HUES64 (cell line): ENCODE data around the gene AFF1.
A peak's percentile ranks its signal among the peaks of the same experiment; 100 is the strongest.

Experiments used
- H3K27ac ChIP-seq: 2 replicates; pipeline ENCODE4 v1.7.0; 2013; ENCODE audit warnings: low read depth, low read length, inconsistent platforms
- H3K27me3 ChIP-seq: 2 replicates; pipeline ENCODE4 v1.6.1; 2013; ENCODE audit warnings: mild to moderate bottlenecking, low read length; ENCODE audit not compliant: insufficient read depth
- H3K36me3 ChIP-seq: 2 replicates; pipeline ENCODE4 v1.6.1; 2013; ENCODE audit warnings: mild to moderate bottlenecking, low read length; ENCODE audit not compliant: insufficient read depth
- H3K4me1 ChIP-seq: 2 replicates; pipeline ENCODE4 v1.6.1; 2013; ENCODE audit warnings: mild to moderate bottlenecking, low read length, moderate library complexity; ENCODE audit not compliant: insufficient read depth
- H3K4me3 ChIP-seq: 2 replicates; pipeline ENCODE4 v1.5.1; 2013; ENCODE audit warnings: mild to moderate bottlenecking, low read length, moderate library complexity
- H3K9ac ChIP-seq: 2 replicates; pipeline ENCODE4 v1.6.1; 2013; ENCODE audit warnings: mild to moderate bottlenecking, low read depth, low read length
- H3K9me3 ChIP-seq: 2 replicates; pipeline ENCODE4 v1.6.1; 2013; ENCODE audit warnings: low read depth, low read length; ENCODE audit not compliant: insufficient read depth
- WGBS: fragments of 150-250, 120-280 bp; methylation state at CpG from one replicate; pipeline ENCODE4 v1.1.7; 2013; ENCODE audit warnings: missing lambda C conversion rate; 5-methylcytosine and 5-hydroxymethylcytosine counted together

The AFF1 gene

GRCh38 chr4:86924811-86925210, 10.0 kb upstream of the AFF1 start:
- Histone ChIP-seq H3K4me1 (no peaks in the 10 kb centered on the region), H3K9ac (no peak overlapping the region), H3K9me3 (no peaks in the 10 kb centered on the region), H3K36me3 (no peaks in the 10 kb centered on the region), H3K27me3 (no peaks in the 10 kb centered on the region), H3K27ac (no peak overlapping the region), H3K4me3 (no peak overlapping the region)
- 46% methylated on average over 2 of the region's 2 CpGs for WGBS

DNA sequence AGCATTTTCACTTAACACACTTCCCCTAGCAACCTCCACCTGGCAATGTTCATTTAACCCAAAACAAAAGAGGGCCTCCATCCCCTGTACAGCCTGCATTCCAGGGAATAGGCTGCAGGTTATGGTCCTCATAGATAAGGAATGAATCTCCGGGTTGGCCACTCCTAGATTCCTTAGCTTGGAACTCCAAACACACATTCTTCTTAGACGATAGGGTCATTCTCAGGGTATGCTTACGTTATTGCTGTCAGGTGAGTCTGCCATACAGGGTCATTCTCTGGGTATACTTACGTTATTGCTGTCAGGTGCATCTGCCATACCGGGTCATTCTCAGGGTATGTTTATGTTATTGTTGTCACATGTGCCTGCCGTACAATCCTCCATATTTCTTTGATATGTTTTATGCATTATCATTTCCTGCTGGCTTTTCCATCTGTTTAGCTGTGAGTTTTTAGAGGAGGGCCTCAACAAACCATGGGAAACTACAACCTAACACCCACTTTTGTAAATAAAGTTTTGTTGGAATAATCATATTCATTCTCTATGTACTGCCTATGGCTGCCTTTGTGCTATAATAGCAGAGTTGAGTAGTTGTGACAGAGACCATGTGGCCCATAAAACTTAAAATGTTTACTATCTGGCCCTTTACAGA, 8.2 kb upstream of the AFF1 start:
- Histone ChIP-seq H3K9me3 (no peaks in the 10 kb centered on the region), H3K4me3 (no peak overlapping the region), H3K9ac (no peak overlapping the region), H3K27me3 (no peaks in the 10 kb centered on the region), H3K36me3 (no peaks in the 10 kb centered on the region), H3K27ac (no peak overlapping the region), H3K4me1 (no peaks in the 10 kb centered on the region)
- WGBS = 92% methylated on average over 5 of the region's 6 CpGs

DNA sequence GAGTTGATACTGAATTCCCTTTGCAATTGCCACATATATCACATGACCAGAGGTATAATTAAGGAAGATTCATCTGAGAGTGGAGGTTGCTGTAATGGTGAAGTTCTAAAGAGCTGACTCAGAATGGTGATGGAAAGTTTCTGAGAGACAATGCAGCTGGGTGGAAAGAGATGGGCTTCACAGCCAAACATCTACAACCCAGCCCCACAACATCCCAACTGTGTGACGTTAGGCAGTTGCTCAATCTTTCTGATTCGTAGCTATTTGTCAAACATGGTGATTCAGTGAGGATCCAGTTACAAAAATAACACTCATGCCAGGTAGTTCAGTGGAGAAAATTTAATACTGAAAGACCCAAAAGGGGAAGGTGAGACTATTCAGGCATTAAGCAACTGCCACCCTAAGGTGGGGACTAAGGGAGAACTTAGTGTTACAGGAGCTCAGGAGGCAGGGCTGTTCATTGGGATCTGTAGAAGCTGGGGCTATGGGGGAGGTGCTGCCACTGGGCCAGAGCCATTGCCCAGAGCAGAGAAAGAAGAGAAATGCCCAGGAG, 6.9 kb upstream of the AFF1 start:
- no peaks in the 10 kb centered on the region for H3K9me3 ChIP-seq
- no peak overlapping the region for H3K27ac ChIP-seq
- H3K27me3 ChIP-seq = no peaks in the 10 kb centered on the region
- H3K9ac ChIP-seq = no peak overlapping the region
- WGBS = 92% methylated on average over 2 of the region's 2 CpGs
- H3K4me3 ChIP-seq = no peak overlapping the region
- H3K36me3 ChIP-seq = no peaks in the 10 kb centered on the region
- H3K4me1 ChIP-seq = no peaks in the 10 kb centered on the region

DNA sequence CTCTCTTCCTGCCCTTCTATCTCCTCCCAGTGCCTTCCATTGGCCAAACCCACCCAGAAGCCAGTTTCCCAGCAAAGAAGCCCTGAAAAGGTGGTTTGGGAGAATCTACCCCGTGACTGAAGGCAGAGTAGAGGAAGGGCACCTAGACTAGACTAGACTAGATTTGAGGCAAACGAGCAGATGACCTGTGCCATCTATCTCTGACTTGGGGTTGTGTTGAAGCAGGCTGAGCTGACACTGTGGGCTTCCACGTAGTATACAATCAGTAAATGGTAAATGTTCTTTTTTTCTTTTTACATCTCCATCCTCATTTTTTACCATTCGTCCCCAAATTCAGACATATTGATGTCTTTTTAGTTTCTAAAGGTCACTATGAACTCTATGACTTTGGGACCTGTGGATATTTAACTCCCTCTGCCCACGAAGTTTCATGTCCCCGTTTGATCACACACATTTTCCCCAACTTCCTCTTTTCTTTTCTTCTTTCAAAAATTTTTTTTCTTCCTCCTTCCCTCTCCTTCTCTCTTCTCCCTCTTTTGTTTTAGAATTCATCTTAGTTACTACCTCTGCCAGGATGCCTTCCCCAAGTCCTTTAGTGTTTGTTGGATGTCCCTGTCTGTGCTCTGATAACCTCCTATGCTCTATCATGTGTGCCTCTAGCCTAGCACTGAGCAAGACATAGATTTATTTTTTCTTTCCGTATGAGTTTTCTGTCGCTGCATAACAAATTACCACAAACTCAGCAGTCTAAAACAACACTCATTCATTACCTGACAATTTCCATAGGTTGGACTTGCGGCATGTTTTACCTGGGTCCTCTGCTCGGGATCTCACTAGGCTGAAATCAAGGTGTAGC, 6.2 kb upstream of the AFF1 start:
- 91% methylated on average over 9 of the region's 10 CpGs for WGBS
- Histone ChIP-seq H3K9me3 (no peaks in the 10 kb centered on the region), H3K9ac (no peak overlapping the region), H3K27ac (no peak overlapping the region), H3K4me3 (no peak overlapping the region), H3K36me3 (no peaks in the 10 kb centered on the region), H3K27me3 (no peaks in the 10 kb centered on the region), H3K4me1 (peaks cover 3% of the 10 kb centered on the region)

DNA sequence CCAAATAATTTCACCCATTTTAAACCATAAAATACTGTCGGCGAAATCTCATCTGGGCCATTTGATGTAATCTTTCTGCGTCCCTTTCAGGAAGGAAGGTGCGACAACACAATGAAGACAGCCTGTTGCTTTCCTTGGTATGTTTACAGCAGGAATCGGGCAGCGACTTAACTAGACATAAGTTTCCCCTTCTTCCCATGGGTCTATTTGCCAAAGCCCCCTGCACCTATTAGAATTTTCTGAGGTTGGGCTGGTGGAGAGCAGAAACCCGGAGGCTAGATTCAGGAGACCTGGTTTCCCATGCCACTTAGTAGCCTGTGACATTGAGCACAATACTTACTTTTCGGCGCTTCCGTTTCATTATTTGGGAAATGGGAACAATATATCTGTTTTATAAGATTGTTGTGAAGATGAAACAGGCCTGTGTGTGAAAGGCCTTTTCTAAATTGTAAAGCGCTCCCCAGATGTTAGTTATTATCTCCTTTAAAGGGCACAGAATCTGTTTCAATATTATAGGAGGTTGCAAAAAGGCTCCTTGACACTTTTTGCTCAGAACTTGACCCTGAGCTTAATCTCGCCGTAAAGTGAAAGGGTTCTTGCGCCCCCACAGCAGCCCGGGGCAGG, 552 bp upstream of the AFF1 start:
- H3K36me3 ChIP-seq = no peaks in the 10 kb centered on the region
- H3K9ac ChIP-seq = peak overlapping the region; percentile 33
- peaks cover 25% of the 10 kb centered on the region for H3K4me1 ChIP-seq
- peak overlapping the region; percentile 74 for H3K4me3 ChIP-seq
- WGBS = 13% methylated on average over 15 of the region's 15 CpGs
- no peaks in the 10 kb centered on the region for H3K9me3 ChIP-seq
- peak overlapping the region; percentile 16; the same call in 1 of the 2 replicates for H3K27ac ChIP-seq
- H3K27me3 ChIP-seq = no peaks in the 10 kb centered on the region

DNA sequence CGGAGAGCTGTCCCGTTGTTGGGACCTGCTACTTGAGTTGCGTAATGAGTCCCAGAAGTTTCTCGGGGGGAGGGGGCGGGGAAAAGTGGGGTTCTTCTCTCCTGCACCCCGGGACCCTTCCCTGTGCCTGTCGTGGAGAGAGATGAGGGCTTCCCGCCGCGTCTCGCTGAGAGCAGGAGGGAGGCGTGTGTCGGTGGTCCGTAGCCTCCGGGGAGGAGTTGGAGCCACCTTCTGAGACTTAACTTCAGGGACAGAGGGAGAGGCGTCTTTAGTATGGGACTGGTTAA, 698 bp downstream of the AFF1 start:
- under 1% methylated on average over 16 of the region's 16 CpGs for WGBS
- Histone ChIP-seq H3K4me1 (peaks cover 31% of the 10 kb centered on the region), H3K36me3 (no peaks in the 10 kb centered on the region), H3K9ac (peak overlapping the region; percentile 74), H3K4me3 (peak overlapping the region; percentile 74), H3K27ac (peak overlapping the region; percentile 95), H3K9me3 (no peaks in the 10 kb centered on the region), H3K27me3 (no peaks in the 10 kb centered on the region)

- H3K9ac ChIP-seq = peak overlapping the region; percentile 74
- H3K9me3 ChIP-seq = no peaks in the 10 kb centered on the region
- WGBS = under 1% methylated on average over 36 of the region's 36 CpGs
- H3K36me3 ChIP-seq = no peaks in the 10 kb centered on the region
- peak overlapping the region; percentile 95 for H3K27ac ChIP-seq
- peak overlapping the region; percentile 74 for H3K4me3 ChIP-seq
- no peaks in the 10 kb centered on the region for H3K27me3 ChIP-seq
- H3K4me1 ChIP-seq = peaks cover 31% of the 10 kb centered on the region
These were observed 1.3 kb downstream of the AFF1 start for GRCh38 chr4:86935853-86936733.

GRCh38 chr4:86938771-86939520, 4.1 kb downstream of the AFF1 start:
- peaks cover 34% of the 10 kb centered on the region for H3K4me1 ChIP-seq
- H3K27me3 ChIP-seq = no peaks in the 10 kb centered on the region
- H3K4me3 ChIP-seq = peak overlapping the region; percentile 25; the same call in 1 of the 2 replicates
- no peaks in the 10 kb centered on the region for H3K9me3 ChIP-seq
- H3K9ac ChIP-seq = no peak overlapping the region
- H3K27ac ChIP-seq = no peak overlapping the region
- no peaks in the 10 kb centered on the region for H3K36me3 ChIP-seq
- 77% methylated on average over 4 of the region's 4 CpGs for WGBS

DNA sequence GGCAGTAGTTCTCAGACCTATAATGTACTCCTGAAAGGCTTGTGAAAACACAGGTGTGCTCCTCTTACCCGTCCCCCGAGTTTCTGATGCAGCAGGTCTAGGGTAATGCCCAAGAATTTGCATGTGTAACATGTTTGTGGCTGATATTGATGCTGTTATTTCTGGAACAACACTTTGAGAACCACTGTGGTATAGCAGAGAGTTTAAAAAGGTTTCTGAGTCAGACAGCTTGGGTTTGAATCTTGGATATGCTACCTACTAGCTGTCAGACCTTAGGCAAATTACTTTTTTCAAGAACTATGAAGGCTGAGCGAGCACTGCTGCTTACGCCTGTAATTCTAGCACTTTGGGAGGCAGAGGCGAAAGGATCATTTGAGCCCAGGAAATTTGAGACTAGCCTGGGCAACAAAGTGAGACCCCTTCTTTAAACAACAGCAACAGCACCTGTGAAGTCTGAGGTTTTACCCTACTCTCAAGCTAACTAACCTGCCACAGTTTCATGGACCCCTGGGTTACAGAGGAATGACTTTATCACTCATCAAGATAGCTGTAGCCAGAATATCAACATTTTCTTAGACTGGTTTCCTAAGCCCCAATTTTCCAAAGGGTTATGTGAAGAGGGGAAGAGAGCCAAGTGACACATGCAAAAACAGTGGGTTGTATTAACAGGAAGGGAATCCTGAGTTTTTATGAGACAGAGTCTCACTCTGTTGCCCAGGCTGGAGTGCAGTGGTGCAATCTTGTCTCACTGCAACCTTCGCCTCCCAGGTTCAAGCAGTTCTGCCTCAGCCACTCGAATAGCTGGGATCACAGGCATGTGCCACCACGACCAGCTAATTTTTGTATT, 5.1 kb downstream of the AFF1 start:
- Histone ChIP-seq H3K9me3 (no peaks in the 10 kb centered on the region), H3K4me3 (no peak overlapping the region), H3K36me3 (no peaks in the 10 kb centered on the region), H3K27me3 (no peaks in the 10 kb centered on the region), H3K9ac (no peak overlapping the region), H3K4me1 (peaks cover 44% of the 10 kb centered on the region), H3K27ac (no peak overlapping the region; the same call in 1 of the 2 replicates)
- 89% methylated on average over 8 of the region's 8 CpGs for WGBS
